Smooth muscle cell of the brain vasculature (primary cell): ENCODE measurements around the gene WNT7B.

Experiments
- DNase-seq: peaks from one replicate; pipeline ENCODE4 v3.0.0-alpha.2; 2012; ENCODE audit warnings: low read depth, low spot score

The WNT7B gene

DNA sequence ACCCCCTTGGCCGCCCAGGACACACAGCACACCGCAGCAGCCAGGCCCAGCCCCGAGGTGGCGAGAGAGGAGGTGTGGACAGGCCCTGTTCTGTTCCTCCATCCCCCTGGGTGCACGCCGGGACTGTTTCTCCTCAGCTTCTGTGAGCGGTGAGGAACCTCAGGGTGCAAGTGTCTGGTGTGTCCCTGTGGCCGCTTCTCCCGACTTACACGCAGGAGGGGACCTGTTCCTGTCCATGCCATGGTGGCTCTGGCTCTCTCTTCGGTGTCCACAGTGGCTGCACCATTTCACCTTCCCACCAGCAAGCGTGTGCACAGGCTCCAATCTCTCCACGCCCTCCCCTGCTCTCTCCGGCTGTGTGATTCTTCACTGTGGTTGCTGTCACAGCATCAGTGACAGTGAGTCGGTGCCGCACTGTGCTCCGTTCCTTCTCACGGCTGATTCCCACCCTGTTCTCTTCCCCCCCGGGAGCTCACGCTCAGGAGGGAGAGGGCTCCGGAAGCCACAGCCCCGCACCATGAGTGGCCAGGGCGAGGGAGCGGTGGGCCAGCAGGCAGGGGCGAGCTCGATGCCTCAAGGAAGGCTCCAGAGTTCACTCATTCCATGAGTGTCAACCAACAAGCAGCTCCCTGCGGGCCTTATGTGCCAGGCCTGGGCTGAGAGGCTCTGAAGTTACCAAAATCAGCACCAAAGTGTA, 18.6 kb upstream of the WNT7B start:
- no peak for DNase-seq

GRCh38 chr22:45994491-45995404, 17.8 kb upstream of the WNT7B start:
- DNase-seq = no peak

- DNase-seq = no peak
Observed at GRCh38 chr22:45993841-45994240, 16.9 kb upstream of the WNT7B start.

DNA sequence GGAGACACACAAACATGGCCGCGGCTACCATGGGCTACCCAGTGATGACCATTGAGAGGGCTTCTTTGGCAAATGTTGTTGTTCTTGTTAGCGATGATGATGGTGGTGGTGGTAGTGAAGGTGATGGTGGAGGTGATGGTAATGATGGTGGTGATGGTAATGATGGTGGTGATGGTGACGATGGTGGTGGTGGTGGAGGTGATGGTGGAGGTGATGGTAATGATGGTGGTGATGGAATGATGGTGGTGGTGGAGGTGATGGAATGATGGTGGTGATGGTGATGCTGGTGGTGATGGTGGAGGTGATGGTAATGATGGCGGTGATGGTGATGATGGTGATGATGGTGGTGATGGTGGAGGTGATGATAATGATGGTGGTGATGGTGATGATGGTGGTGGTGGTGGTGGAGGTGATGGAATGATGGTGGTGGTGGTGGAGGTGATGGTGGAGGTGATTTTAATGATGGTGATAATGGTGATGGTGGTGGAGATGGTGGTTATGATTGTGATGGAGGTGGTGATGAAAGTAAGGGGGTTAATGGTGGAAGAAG, 16.3 kb upstream of the WNT7B start:
- no peak for DNase-seq

DNA sequence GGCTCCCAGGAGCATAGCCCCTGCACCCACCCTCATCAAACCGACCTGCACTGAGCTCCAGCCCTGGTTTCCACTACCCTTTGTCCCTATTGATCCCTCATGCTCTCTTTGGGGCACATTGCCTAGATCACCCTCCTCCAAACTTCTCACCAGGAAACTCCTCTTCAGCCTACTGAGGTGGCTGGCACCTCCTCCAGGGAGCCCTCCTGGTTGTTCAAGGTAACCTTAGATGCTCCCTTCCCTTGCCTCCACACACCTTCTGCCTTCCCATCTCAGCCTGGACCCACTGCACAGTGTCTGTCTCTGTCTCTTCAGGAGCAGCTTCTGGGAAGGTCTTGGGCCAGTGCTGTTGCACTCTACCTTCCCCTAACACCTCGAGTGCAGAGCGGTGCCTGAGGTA, 15.8 kb upstream of the WNT7B start:
- no peak for DNase-seq

- DNase-seq = no peak
Observed at GRCh38 chr22:45991098-45991497, 14.1 kb upstream of the WNT7B start.

DNA sequence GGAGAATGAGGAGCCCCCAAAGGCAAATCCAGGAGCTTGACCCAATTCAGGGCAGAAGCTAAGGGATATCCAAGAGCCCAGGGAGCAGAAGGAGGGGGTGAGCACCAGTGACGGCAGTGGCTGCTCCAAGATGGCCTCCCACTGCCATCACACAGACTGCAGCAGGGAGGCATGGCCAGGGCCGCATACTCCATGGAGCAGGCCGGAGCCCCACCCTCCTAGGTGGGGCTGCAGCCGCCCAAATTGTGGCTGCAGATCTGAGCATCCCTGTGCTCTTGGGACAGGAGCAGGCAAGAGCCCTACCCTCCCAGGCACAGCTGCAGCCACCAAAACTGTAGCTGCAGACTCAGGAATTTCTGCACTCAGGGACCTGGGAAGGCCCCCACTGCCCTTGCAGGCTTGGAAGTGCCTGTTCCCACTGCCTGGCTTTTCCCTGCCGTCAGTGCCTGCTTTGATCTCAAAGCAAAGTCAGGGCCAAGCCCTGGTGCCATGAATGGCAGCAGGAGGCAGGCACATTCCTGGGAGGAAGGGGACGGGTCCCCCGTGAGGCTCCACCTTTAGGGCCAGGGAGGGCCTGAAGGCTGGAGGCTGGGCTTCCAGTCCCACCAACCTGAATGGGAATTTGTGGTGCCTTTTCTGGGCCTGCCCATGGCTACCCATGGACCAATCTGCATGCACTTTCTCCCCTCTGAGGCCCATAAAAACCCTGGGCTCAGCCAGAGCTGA, 10.3 kb upstream of the WNT7B start:
- no peak for DNase-seq

DNA sequence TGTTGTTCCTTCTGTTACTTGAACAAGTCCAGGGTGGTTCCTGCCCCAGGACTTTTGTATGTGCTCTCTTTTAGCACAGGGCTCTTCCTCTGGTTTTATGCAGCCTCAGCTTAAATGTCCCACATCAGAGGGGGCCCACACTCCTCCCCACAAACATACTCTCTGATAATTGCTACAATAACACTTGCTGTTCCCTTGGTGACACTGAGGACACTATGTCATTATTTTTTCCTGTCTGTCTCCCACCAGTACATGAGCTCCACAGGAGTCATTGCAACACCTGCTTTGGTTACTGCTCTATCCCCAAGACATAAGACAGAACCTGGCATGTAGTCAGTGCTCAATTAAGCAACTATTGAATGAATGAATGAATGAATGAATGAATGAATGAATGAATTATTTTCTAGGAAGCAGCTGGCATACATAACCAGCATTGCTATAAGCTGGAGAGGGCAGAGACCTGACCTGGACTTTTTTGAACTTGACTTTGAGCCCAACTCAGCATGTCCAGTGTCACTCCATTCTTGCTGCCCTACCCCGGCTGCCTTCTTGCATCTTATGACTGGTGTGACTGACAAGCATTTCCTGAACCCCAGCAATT, 7.5 kb upstream of the WNT7B start:
- DNase-seq = no peak

DNA sequence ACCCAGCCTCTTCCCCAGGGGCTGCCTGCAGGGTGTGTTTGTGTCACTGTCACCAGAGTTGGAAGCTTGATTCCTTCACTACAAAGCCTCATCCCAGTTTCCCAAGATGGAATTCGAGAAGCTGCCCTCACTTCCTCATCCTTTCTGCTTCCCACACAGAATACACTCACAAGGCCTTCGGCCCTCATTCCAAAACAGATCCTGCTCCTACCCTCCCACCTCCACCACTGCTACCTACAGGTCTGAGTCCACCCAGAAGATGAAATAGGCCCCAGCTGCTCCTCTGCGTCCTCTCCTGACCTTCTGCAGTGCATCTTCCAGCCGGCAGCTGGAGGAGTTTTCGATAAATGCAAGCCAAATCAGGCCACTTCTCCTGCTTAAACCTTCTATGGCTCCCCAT, 6.8 kb upstream of the WNT7B start:
- no peak for DNase-seq

DNA sequence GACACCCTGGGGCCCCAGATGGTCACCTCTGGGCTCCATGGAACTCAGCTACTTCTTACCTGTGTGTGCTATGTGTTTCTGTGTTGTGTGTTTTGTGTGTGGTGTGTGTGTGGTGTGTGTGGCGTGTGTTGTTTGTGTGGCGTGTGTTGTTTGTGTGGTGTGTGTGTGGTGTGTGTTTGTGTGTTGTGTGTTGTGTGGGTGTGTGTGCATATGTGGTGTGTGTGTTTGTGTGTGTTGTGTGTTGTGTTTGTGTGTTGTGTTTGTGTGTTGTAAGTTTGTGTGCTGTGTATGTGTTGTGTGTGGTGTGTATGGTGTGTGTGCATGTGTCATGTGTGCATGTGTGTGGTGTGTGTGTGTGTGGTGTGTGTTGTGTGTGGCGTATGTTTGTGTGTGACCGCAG, 3.8 kb upstream of the WNT7B start:
- DNase-seq = no peak

GRCh38 chr22:45980268-45980570, 3.3 kb upstream of the WNT7B start:
- no peak for DNase-seq

DNA sequence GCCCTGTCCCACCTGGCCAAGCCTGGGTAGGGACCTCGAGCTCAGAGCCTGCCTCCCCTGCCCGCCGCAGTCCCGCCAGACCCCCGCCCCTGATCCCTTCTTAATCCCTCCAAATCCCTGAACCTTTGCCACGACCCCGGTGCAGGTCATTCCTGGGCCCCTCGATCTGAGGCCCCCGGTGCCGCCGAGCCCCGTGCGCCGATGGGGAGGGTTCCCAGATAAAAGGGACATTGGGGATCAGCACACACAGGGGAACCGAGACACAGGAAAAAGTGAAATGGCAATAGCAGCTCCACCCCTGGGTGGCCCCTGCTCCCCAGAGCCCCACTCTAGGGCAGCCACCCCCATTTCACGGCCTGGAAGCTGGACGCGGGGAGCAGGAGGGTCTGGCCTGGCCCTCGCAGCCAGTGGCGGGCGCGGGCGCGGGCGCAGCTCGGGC, 1.3 kb upstream of the WNT7B start:
- no peak for DNase-seq

GRCh38 chr22:45977551-45978274, 751 bp upstream of the WNT7B start:
- no peak for DNase-seq

GRCh38 chr22:45976254-45977002, 534 bp downstream of the WNT7B start:
- DNase-seq = no peak

- no peak for DNase-seq
Observed at GRCh38 chr22:45975164-45976161, 1.5 kb downstream of the WNT7B start.

DNA sequence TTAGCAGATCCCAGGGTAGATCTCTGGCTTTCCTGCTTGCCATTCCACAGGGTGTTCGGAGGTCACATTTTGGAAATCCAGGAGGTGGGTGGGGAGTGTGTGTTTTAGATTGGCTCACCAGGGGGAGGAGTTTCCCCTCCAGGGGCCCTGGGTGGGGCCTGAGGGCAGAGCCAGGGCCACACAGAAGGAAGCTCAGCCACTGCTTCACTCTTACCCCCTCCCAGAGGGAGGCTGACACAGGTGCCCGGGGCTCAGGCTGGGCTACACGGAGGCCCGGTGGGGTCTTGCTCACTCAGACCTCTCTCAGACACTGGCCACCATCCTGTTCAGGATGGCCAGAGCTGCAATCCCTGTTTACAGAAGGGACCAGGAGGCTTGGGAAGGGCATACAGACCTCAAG, 2.5 kb downstream of the WNT7B start:
- no peak for DNase-seq

GRCh38 chr22:45972889-45973253, 4.1 kb downstream of the WNT7B start:
- no peak for DNase-seq

DNA sequence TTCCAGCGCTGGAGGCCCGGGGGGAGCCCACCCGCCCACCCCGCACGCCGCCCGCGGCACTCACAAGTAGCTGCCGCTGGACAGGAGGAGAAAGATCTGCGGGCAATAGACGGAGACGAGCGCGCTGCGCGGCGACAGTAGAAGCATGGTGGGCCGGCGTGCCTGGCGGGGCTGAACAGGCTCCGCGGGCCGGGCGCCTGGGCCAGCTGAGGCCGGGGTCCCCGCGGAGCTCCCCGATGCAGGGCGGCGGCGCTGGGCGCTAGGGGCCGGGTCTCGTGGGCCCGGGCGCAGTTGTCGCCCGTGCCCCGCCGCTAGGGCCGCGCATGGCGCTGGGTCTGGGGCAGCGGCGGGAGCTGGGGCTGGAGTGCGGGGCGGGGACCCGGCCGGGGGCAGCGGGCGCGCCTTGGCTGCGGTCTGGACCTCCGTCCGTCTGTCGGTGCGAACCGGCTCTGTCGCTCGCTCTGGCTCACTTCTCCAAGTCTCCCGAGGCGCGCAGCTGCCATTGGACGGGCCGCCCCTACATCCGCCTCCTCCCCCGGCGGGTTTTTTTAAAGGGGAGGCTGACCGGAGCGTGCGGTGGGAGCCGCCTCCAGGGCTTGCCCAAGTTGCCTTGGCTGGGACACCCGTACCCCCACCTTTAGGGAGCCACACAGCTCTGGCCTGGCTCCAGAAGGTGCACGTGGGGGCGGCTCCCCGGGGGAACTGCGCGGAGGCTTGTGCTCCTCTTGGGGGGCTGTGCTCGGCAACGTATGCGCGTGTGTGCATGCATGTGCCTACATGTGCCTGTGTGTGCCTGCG, 4.7 kb downstream of the WNT7B start:
- no peak for DNase-seq
